Right forelimb (tissue), 1 donor: ENCODE data around the gene TEAD4.

ENCODE experiments used
- DNase-seq: peaks from one replicate; pipeline ENCODE4 v3.0.0-alpha.2; 2018

The TEAD4 gene

GRCh38 chr12:3085341-3086139 is 126.3 kb downstream of the TEAD4 start:
- no peak for DNase-seq

- no peak for DNase-seq
Observed at GRCh38 chr12:3086211-3086610, 127.0 kb downstream of the TEAD4 start.

- no peak for DNase-seq
Observed at GRCh38 chr12:3086729-3087323, 127.6 kb downstream of the TEAD4 start.

- no peak for DNase-seq
Observed at GRCh38 chr12:3087758-3088650, 128.8 kb downstream of the TEAD4 start.

GRCh38 chr12:3089588-3089987 is 130.4 kb downstream of the TEAD4 start:
- no peak for DNase-seq
